H1 (cell line): ENCODE measurements around the gene PDZD2. TPM values are rescaled to one million over a fixed set of nuclear protein-coding genes. Genes with fewer than 3 reads are reported as not detected.

Source experiments
- CTCF ChIA-PET: fragments of 300-600 bp; sonication (Branson Sonifier 250); formaldehyde crosslinking; loops from one replicate; lab custom pipeline; 2021; ENCODE audit not compliant: partially characterized antibody; lab: Charles Lee
- POLR2A ChIA-PET: fragments of 300-600 bp; sonication (Branson Sonifier 250); formaldehyde crosslinking; loops from one replicate; lab custom pipeline; 2021; ENCODE audit warnings: inconsistent platforms; ENCODE audit not compliant: partially characterized antibody; lab: Charles Lee
- DNase-seq, 2 experiments: peaks; one replicate each; pipeline versions ENCODE4 v3.0.0 to v3.0.0-alpha.2; 2010 to 2022; ENCODE audit warnings: low spot score in 2 of 2, low read depth in 1 of 2, mixed read lengths in 1 of 2
- FAIRE-seq: peaks from 2 replicates; lab custom pipeline; 2011; peaks lifted over from hg19 to GRCh38; lab: Jason Lieb, UNC
- H2AFZ ChIP-seq: 2 replicates; pipeline ENCODE4 v1.8.1; 2012; ENCODE audit warnings: low read length, inconsistent platforms
- H2AK5ac ChIP-seq: 2 replicates; pipeline ENCODE4 v1.6.1; 2013; ENCODE audit warnings: low read depth, low read length
- H2BK120ac ChIP-seq: replicated peaks from 2 replicates; pipeline ENCODE3; 2013; ENCODE audit warnings: low read depth, low read length, inconsistent platforms
- H2BK12ac ChIP-seq: 2 replicates; pipeline ENCODE4 v1.6.1; 2013; ENCODE audit warnings: low read depth, low read length
- H2BK15ac ChIP-seq: 2 replicates; pipeline ENCODE4 v1.6.1; 2013; ENCODE audit warnings: low read length
- H2BK20ac ChIP-seq: 2 replicates; pipeline ENCODE4 v1.6.1; 2013; ENCODE audit warnings: low read length
- H2BK5ac ChIP-seq: 2 replicates; pipeline ENCODE4 v1.6.1; 2013; ENCODE audit warnings: low read depth, low read length
- H3K14ac ChIP-seq: 2 replicates; pipeline ENCODE4 v1.6.1; 2013; ENCODE audit warnings: inconsistent platforms; ENCODE audit not compliant: insufficient read length
- H3K18ac ChIP-seq: 2 replicates; pipeline ENCODE4 v1.6.1; 2013; ENCODE audit warnings: low read length; ENCODE audit errors: extremely low read depth
- H3K23ac ChIP-seq: 2 replicates; pipeline ENCODE4 v1.6.1; 2013; ENCODE audit warnings: inconsistent platforms; ENCODE audit not compliant: insufficient read length
- H3K23me2 ChIP-seq: 2 replicates; pipeline ENCODE4 v1.6.1; 2013; ENCODE audit warnings: low read depth, low read length
- H3K27ac ChIP-seq: 2 replicates; pipeline ENCODE4 v1.6.1; 2011; ENCODE audit warnings: low read depth, low read length, inconsistent platforms
- H3K27me3 ChIP-seq, 4 experiments: replicated peaks in 1 of 4; 1 replicate in 1 of 4; 2 replicates in 3 of 4; pipeline versions ENCODE4 v1.6.1 to v1.8.1; 2011 to 2013; ENCODE audit warnings: low read length in 3 of 4, mild to moderate bottlenecking in 3 of 4, inconsistent platforms in 2 of 4, mixed read lengths in 2 of 4, moderate library complexity in 1 of 4; ENCODE audit not compliant: control insufficient read depth in 3 of 4, insufficient read depth in 3 of 4; ENCODE audit errors: extremely low read depth in 1 of 4
- H3K36me3 ChIP-seq, 4 experiments: 2 replicates each; pipeline versions ENCODE4 v1.6.1 to v1.8.1; 2011 to 2013; ENCODE audit warnings: mild to moderate bottlenecking in 4 of 4, low read length in 3 of 4, moderate library complexity in 2 of 4, control low read depth in 1 of 4, inconsistent platforms in 1 of 4; ENCODE audit not compliant: insufficient read depth in 4 of 4, control insufficient read depth in 2 of 4
- H3K4ac ChIP-seq: replicated peaks from 2 replicates; pipeline ENCODE3; 2013; ENCODE audit warnings: low read length, low read depth, mixed read lengths, inconsistent platforms; ENCODE audit not compliant: insufficient read length
- H3K4me1 ChIP-seq, 4 experiments: replicated peaks in 1 of 4; 1 replicate in 1 of 4; 2 replicates in 3 of 4; pipeline versions ENCODE4 v1.6.1 to v1.8.1; 2011 to 2013; ENCODE audit warnings: low read length in 3 of 4, inconsistent platforms in 2 of 4, mixed read lengths in 1 of 4; ENCODE audit not compliant: insufficient read depth in 4 of 4, control insufficient read depth in 3 of 4
- H3K4me2 ChIP-seq, 2 experiments: 2 replicates each; pipeline versions ENCODE4 v1.6.1 to v1.8.1; 2011 to 2013; ENCODE audit warnings: low read depth in 2 of 2, low read length in 2 of 2, control low read depth in 1 of 2, inconsistent platforms in 1 of 2, mild to moderate bottlenecking in 1 of 2; ENCODE audit not compliant: insufficient read depth in 1 of 2
- H3K4me3 ChIP-seq, 4 experiments: fragments of 200-600, 300-600 bp in 1 of 4; sonication (generic), shearing (Covaris generic), sonication (Bioruptor Twin) in 1 of 4; 2 replicates each; pipeline versions ENCODE4 v1.5.1 to v1.8.1; 2011 to 2016; ENCODE audit warnings: low read length in 4 of 4, low read depth in 3 of 4, control low read depth in 2 of 4, inconsistent platforms in 2 of 4, mild to moderate bottlenecking in 2 of 4, mixed read lengths in 1 of 4, moderate library complexity in 1 of 4; ENCODE audit not compliant: insufficient read depth in 2 of 4; ENCODE audit errors: extremely low read depth in 1 of 4
- H3K56ac ChIP-seq: replicated peaks from 2 replicates; pipeline ENCODE3; 2013; ENCODE audit warnings: low read depth, mild to moderate bottlenecking, mixed read lengths, low read length, inconsistent platforms; ENCODE audit not compliant: insufficient read length
- H3K79me1 ChIP-seq: 2 replicates; pipeline ENCODE4 v1.6.1; 2013; ENCODE audit warnings: low read depth, low read length, control low read depth
- H3K79me2 ChIP-seq, 2 experiments: 2 replicates each; pipeline versions ENCODE4 v1.6.1 to v1.8.1; 2012 to 2013; ENCODE audit warnings: low read length in 2 of 2, mild to moderate bottlenecking in 2 of 2, inconsistent platforms in 1 of 2; ENCODE audit not compliant: insufficient read depth in 2 of 2, control insufficient read depth in 1 of 2
- H3K9ac ChIP-seq, 4 experiments: replicated peaks in 1 of 4; 1 replicate in 1 of 4; 2 replicates in 3 of 4; pipeline versions ENCODE4 v1.6.1 to v1.8.1; 2011 to 2013; ENCODE audit warnings: low read depth in 3 of 4, low read length in 3 of 4, control low read depth in 2 of 4, mild to moderate bottlenecking in 2 of 4, moderate library complexity in 2 of 4, inconsistent platforms in 1 of 4; ENCODE audit errors: extremely low read depth in 1 of 4
- H3K9me3 ChIP-seq, 2 experiments: 2 replicates each; pipeline versions ENCODE4 v1.6.1 to v1.8.1; 2012 to 2013; ENCODE audit warnings: mild to moderate bottlenecking in 2 of 2, moderate library complexity in 2 of 2, control low read depth in 1 of 2, inconsistent platforms in 1 of 2, low read depth in 1 of 2, low read length in 1 of 2, mixed read lengths in 1 of 2; ENCODE audit not compliant: insufficient read depth in 2 of 2
- H4K20me1 ChIP-seq, 2 experiments: replicated peaks in 1 of 2; 2 replicates each; pipeline versions ENCODE3 to v1.8.1; 2011 to 2013; ENCODE audit warnings: inconsistent platforms in 2 of 2, low read length in 2 of 2, mild to moderate bottlenecking in 1 of 2; ENCODE audit not compliant: insufficient read depth in 2 of 2, control insufficient read depth in 1 of 2
- H4K5ac ChIP-seq: 2 replicates; pipeline ENCODE4 v1.6.1; 2013; ENCODE audit warnings: low read length, low read depth, mixed read lengths, inconsistent platforms; ENCODE audit not compliant: insufficient read length
- H4K8ac ChIP-seq: 2 replicates; pipeline ENCODE4 v1.8.0; 2013; ENCODE audit warnings: mild to moderate bottlenecking, moderate library complexity, low read length, inconsistent platforms; ENCODE audit not compliant: insufficient read depth; ENCODE audit errors: extremely low read depth
- H4K91ac ChIP-seq: replicated peaks from 2 replicates; pipeline ENCODE3; 2013; ENCODE audit warnings: low read length, mixed read lengths, inconsistent platforms; ENCODE audit not compliant: insufficient read length
- CBX8 ChIP-seq: fragments of 300-800, 300-1000 bp; sonication (generic); IDR thresholded peaks from 2 replicates; pipeline ENCODE4 v1.7.1; 2016; ENCODE audit warnings: low read depth, low read length, borderline replicate concordance
- CHD1 ChIP-seq: IDR thresholded peaks from 2 replicates; pipeline ENCODE4 v1.6.1; 2012; ENCODE audit warnings: low read depth, low read length, improper control_type of control experiment
- CREB1 ChIP-seq: IDR thresholded peaks from 2 replicates; pipeline ENCODE4 v1.6.1; 2012; ENCODE audit warnings: inconsistent platforms
- E2F6 ChIP-seq: IDR thresholded peaks from 2 replicates; pipeline ENCODE4 v1.6.1; 2012; ENCODE audit warnings: inconsistent platforms
- NANOG ChIP-seq: IDR thresholded peaks from 2 replicates; pipeline ENCODE4 v1.6.1; 2011; ENCODE audit warnings: low read length, low read depth, mild to moderate bottlenecking, inconsistent platforms; ENCODE audit not compliant: insufficient read depth, poor library complexity, severe bottlenecking
- RBBP5 ChIP-seq: IDR thresholded peaks from 2 replicates; pipeline ENCODE4 v1.7.1; 2012; ENCODE audit warnings: low read depth, mild to moderate bottlenecking, inconsistent platforms, low read length, moderate library complexity, borderline replicate concordance
- SIN3A ChIP-seq, 2 experiments: IDR thresholded peaks in 1 of 2; conservative IDR thresholded peaks in 1 of 2; 2 replicates each; pipeline ENCODE4 v1.6.1; 2011 to 2012; ENCODE audit warnings: low read length in 2 of 2, improper control_type of control experiment in 1 of 2, low read depth in 1 of 2, mild to moderate bottlenecking in 1 of 2
- SIX5 ChIP-seq: IDR thresholded peaks from 2 replicates; pipeline ENCODE4 v1.6.1; 2011; ENCODE audit warnings: mild to moderate bottlenecking, low read depth, low read length
- SP2 ChIP-seq: IDR thresholded peaks from 2 replicates; pipeline ENCODE4 v1.6.1; 2012; ENCODE audit warnings: mild to moderate bottlenecking, low read length, inconsistent platforms
- TAF7 ChIP-seq: optimal IDR thresholded peaks from 2 replicates; pipeline ENCODE3; 2011; ENCODE audit warnings: low read depth, mild to moderate bottlenecking, inconsistent platforms, low read length, moderate library complexity, borderline replicate concordance
- TBP ChIP-seq: IDR thresholded peaks from 2 replicates; pipeline ENCODE4 v1.6.1; 2011; ENCODE audit warnings: low read depth, low read length, improper control_type of control experiment
- USF2 ChIP-seq: IDR thresholded peaks from 2 replicates; pipeline ENCODE4 v1.6.1; 2011; ENCODE audit warnings: low read length, improper control_type of control experiment
- ZNF274 ChIP-seq: IDR thresholded peaks from 2 replicates; pipeline ENCODE4 v1.7.0; 2012; ENCODE audit warnings: low read length, borderline replicate concordance; ENCODE audit errors: extremely low read depth
- WGBS, 2 experiments: shearing (Covaris generic) in 1 of 2; methylation state at CpG; one replicate each; pipeline versions ENCODE4 v1.1.6 to v1.1.7; 2013 to 2015; ENCODE audit warnings: low lambda C conversion rate in 2 of 2, mixed read lengths in 2 of 2, inconsistent platforms in 1 of 2, low coverage in 1 of 2, missing lambda C conversion rate in 1 of 2; ENCODE audit not compliant: insufficient replicate concordance in 2 of 2, insufficient coverage in 1 of 2, insufficient read length in 1 of 2; ENCODE audit errors: extremely low coverage in 1 of 2, missing lambda C conversion rate in 1 of 2; 5-methylcytosine and 5-hydroxymethylcytosine counted together
- polyA plus RNA-seq, 7 experiments: library from polyadenylated mRNA; depleted of rRNA in 3 of 7; stranded (reverse) in 5 of 7; unstranded in 2 of 7; fragments of >200 nt in 5 of 7; fragments of 200-250 nt in 2 of 7; gene quantifications; 1 replicate in 5 of 7; 2 replicates in 1 of 7; 4 replicates in 1 of 7; pipeline versions ENCODE4 v1.2.1 to v1.2.3, GENCODE V29; 2011 to 2013; ENCODE audit warnings: missing spikeins in 2 of 7, mixed read lengths in 2 of 7
- total RNA-seq: library from RNA; stranded (reverse); fragmentation: NEBNext Ultra II Directional; extraction: Animal tissue kit (Norgen Biotek cat#: 25700); gene quantifications from 2 replicates; pipeline ENCODE4 v1.2.1, GENCODE V29; 2021

The PDZD2 gene
- total and polyA plus RNA-seq, 2 of the 8 experiments (the other 6 are each of a cell fraction or from before 2014, with no cell fraction given) = 1.2 to 6.8 TPM

- Histone ChIP-seq H4K20me1 (peaks cover 0 to 8% of the 10 kb centered on the region in 2 experiments), H2BK5ac (no peak overlapping the region), H3K14ac (no peak overlapping the region), H3K56ac (no peak overlapping the region), H3K4me3 (no peak overlapping the region), H2AFZ (no peak overlapping the region), H2BK120ac (no peak overlapping the region), H3K23me2 (peaks cover 11% of the 10 kb centered on the region; the same call in 1 of the 2 replicates), H3K27ac (no peak overlapping the region), H3K4me1 (peaks cover 0 to 4% (median 0%) of the 10 kb centered on the region in 4 experiments; a peak in 3 of 7 replicates), H4K8ac (no peak overlapping the region), H2BK20ac (no peak overlapping the region), H3K18ac (no peak overlapping the region), H3K23ac (no peak overlapping the region), H3K79me1 (peaks cover 7% of the 10 kb centered on the region; the same call in 1 of the 2 replicates), H4K5ac (no peak overlapping the region), H3K9me3 (no peaks in the 10 kb centered on the region), H4K91ac (no peak overlapping the region), H3K36me3 (no peaks in the 10 kb centered on the region), H3K27me3 (no peaks in the 10 kb centered on the region), H3K4me2 (no peak overlapping the region), H3K9ac (no peak overlapping the region), H2BK15ac (no peak overlapping the region), H3K4ac (no peak overlapping the region), H2BK12ac (no peak overlapping the region), H2AK5ac (no peak overlapping the region), H3K79me2 (no peaks in the 10 kb centered on the region)
- FAIRE-seq = no peak
- DNase-seq = no peak
- ChIA-PET CTCF (interaction anchor here (0.9 to 1.5 kb wide), 3 partner anchors 12 to 72 kb away, joined by 3 to 4 read pairs (median 4); no protein-coding TSS in a partner anchor), POLR2A (no interaction called here)
- 92% methylated on average over 3 of the region's 3 CpGs; no CpG with 5 or more reads in 1 of the 2 experiments for WGBS, 2 experiments
- TF ChIP-seq TBP = no peak
- TF ChIP-seq CREB1 = no peak
- no peak for TF ChIP-seq SIN3A (conservative IDR thresholded peaks at IDR 0.05 in 1 of 2, IDR thresholded peaks at IDR 0.05 in 1 of 2; ENCODE audit: low read depth in 1 of 2, low read length in 2 of 2)
- TF ChIP-seq SIX5 = no peak
- TF ChIP-seq CBX8 = no peak
- no peak for TF ChIP-seq ZNF274
- no peak for TF ChIP-seq RBBP5
- no peak for TF ChIP-seq NANOG
- no peak for TF ChIP-seq USF2
- no peak for TF ChIP-seq CHD1
- TF ChIP-seq E2F6 = no peak
- TF ChIP-seq TAF7 = no peak
- no peak for TF ChIP-seq SP2
These were observed 365.5 kb downstream of the PDZD2 start for GRCh38 chr5:32004404-32004803.
